Ovary (tissue), 9 donors: ENCODE data around the gene SAMD10. TPM values are rescaled to one million over a fixed set of nuclear protein-coding genes. Genes with fewer than 3 reads are reported as not detected.
"Not testable (repeated sequence)": the region's sequence is repeated elsewhere in the genome, so short reads cannot be mapped to it uniquely, and the experiment has no call there.

Experiments used
- DNase-seq, 5 donors: peaks; one replicate each; pipeline ENCODE4 v3.0.0-alpha.2; 2019 to 2020
- H3K27ac ChIP-seq, 2 donors: fragments of 200-600 bp; one replicate each; pipeline versions ENCODE4 v1.5.1 to v1.8.0; 2019 to 2022
- H3K27me3 ChIP-seq: fragments of 200-600 bp; one replicate; pipeline ENCODE4 v1.8.0; 2022
- H3K36me3 ChIP-seq: fragments of 200-600 bp; sonication (generic); one replicate; pipeline ENCODE4 v1.5.1; 2019
- H3K4me1 ChIP-seq: one replicate; pipeline ENCODE4 v1.8.1; 2013; ENCODE audit warnings: mild to moderate bottlenecking, moderate library complexity; ENCODE audit not compliant: insufficient read depth
- H3K4me3 ChIP-seq: fragments of 200-600 bp; sonication (generic); one replicate; pipeline ENCODE4 v1.5.1; 2017
- H3K9me3 ChIP-seq, 2 donors: fragments of 200-600 bp in 1 of 2; sonication (generic) in 1 of 2; one replicate each; pipeline versions ENCODE4 v1.5.1 to v1.8.1; 2013 to 2019; ENCODE audit warnings: mild to moderate bottlenecking in 1 of 2, moderate library complexity in 1 of 2
- CTCF ChIP-seq, 3 donors: fragments of 450-650 bp in 2 of 3; fragments of 200-600 bp in 1 of 3; IDR thresholded peaks; one replicate each; pipeline versions ENCODE4 v1.5.1 to v1.8.0; 2016 to 2022; ENCODE audit warnings: antibody characterized with exemption in 3 of 3, mild to moderate bottlenecking in 1 of 3
- EP300 ChIP-seq: sonication (generic); formaldehyde crosslinking; IDR thresholded peaks from one replicate; pipeline ENCODE4 v1.6.1; 2017; ENCODE audit warnings: antibody characterized with exemption
- POLR2A ChIP-seq: fragments of 450-650 bp; IDR thresholded peaks from one replicate; pipeline ENCODE4 v1.6.1; 2017; ENCODE audit warnings: antibody characterized with exemption, mild to moderate bottlenecking, moderate library complexity
- WGBS, 3 donors: extraction: QIAGEN DNeasy Blood & Tissue Kit in 1 of 3; methylation state at CpG; one replicate each; pipeline versions ENCODE4 v1.1.5 to v1.1.7; 2013 to 2017; 5-methylcytosine and 5-hydroxymethylcytosine counted together
- intact Hi-C, 4 donors: fragments of 100-400 bp; cut with DNase I; formaldehyde crosslinking; loops; one replicate each; pipeline versions ENCODE4 v1.11.0 to v1.15.1; 2022 to 2023
- polyA plus RNA-seq, 2 donors: library from polyadenylated mRNA; stranded (reverse); fragments of 200-250 nt in 1 of 2; fragments of 350-450 nt in 1 of 2; fragmentation: Illumina TruSeq in 1 of 2; extraction: RNeasy Lipid Tissue Mini Kit (QIAGEN cat#74804) in 1 of 2; gene quantifications; one replicate each; pipeline ENCODE4 v1.2.3, GENCODE V29; 2013 to 2014
- total RNA-seq, 7 donors: library from RNA; depleted of rRNA in 2 of 7; stranded (reverse); fragments of >200 nt in 2 of 7; fragmentation: NEBNext Ultra II Directional in 3 of 7; extraction: Animal tissue kit (Norgen Biotek cat#: 25700) in 3 of 7; gene quantifications; one replicate each; pipeline versions ENCODE4 v1.1.0 to v1.2.4, GENCODE V29; 2016 to 2023
- donor health status: DM: no; HTN: no; CAD: no; lungs with moderate emphysema.
- donor health status: DM: no; HTN: no; CAD: no.
- donor health status: Bipolar disorder and iron deficiency.
- donor health status: DM: yes; HTN: yes; CAD: no.
- donor health status: DM: no; HTN: no; CAD: no.
- donor health status: DM: yes; HTN: yes; CAD: no.

The SAMD10 gene
- total and polyA plus RNA-seq, 9 donors = 0.20 to 3.1 (median 0.50) TPM

GRCh38 chr20:63932606-63933160 is 46.8 kb downstream of the SAMD10 start:
- H3K4me3 ChIP-seq = no peak overlapping the region
- H3K4me1 ChIP-seq = no peaks in the 10 kb centered on the region
- intact Hi-C loops = no loop called here
- no peaks in the 10 kb centered on the region for H3K36me3 ChIP-seq
- WGBS, 3 donors = 90 to 91% (median 90%) methylated on average over 17 of the region's 17 CpGs
- H3K27me3 ChIP-seq = no peaks in the 10 kb centered on the region
- no peaks in the 10 kb centered on the region for H3K9me3 ChIP-seq
- H3K27ac ChIP-seq = no peak overlapping the region
- no peak for DNase-seq
- TF ChIP-seq CTCF (IDR thresholded peaks at IDR 0.05) (no peak), EP300 (no peak)

GRCh38 chr20:63931735-63932134 is 47.7 kb downstream of the SAMD10 start:
- intact Hi-C loops = no loop called here

GRCh38 chr20:63930971-63931553 is 48.4 kb downstream of the SAMD10 start:
- peak in 1 of 5 donors; percentile 34 for DNase-seq
- no peaks in the 10 kb centered on the region for H3K4me1 ChIP-seq
- no peaks in the 10 kb centered on the region for H3K9me3 ChIP-seq
- H3K4me3 ChIP-seq = no peak overlapping the region
- 87 to 89% (median 88%) methylated on average over 37 of the region's 37 CpGs for WGBS, 3 donors
- H3K36me3 ChIP-seq = no peaks in the 10 kb centered on the region
- no peak for TF ChIP-seq EP300
- no peak for TF ChIP-seq CTCF (IDR thresholded peaks at IDR 0.05)
- no peak for TF ChIP-seq POLR2A
- intact Hi-C loops = no loop called here
- no peaks in the 10 kb centered on the region for H3K27me3 ChIP-seq
- no peak overlapping the region for H3K27ac ChIP-seq

More at GRCh38 chr20:63931735-63932134, 47.7 kb downstream of the SAMD10 start:
- H3K36me3 ChIP-seq = no peaks in the 10 kb centered on the region
- no peak overlapping the region for H3K27ac ChIP-seq
- no peak for DNase-seq
- WGBS, 3 donors = 92 to 95% (median 94%) methylated on average over 19 of the region's 19 CpGs
- H3K4me3 ChIP-seq = no peak overlapping the region
- TF ChIP-seq CTCF (IDR thresholded peaks at IDR 0.05) = no peak
- no peak for TF ChIP-seq EP300
- no peak for TF ChIP-seq POLR2A
- no peaks in the 10 kb centered on the region for H3K4me1 ChIP-seq
- no peaks in the 10 kb centered on the region for H3K9me3 ChIP-seq
- H3K27me3 ChIP-seq = no peaks in the 10 kb centered on the region

- H3K4me3 ChIP-seq, intact Hi-C loops, H3K36me3 ChIP-seq, H3K4me1 ChIP-seq, DNase-seq, H3K27ac ChIP-seq, H3K9me3 ChIP-seq, H3K27me3 ChIP-seq: not testable (repeated sequence)
- 89 to 94% (median 94%) methylated on average over 30 to 31 of the region's 31 CpGs for WGBS, 3 donors
These were observed 50.0 kb downstream of the SAMD10 start for GRCh38 chr20:63929473-63929883.

GRCh38 chr20:63929071-63929470 is 50.4 kb downstream of the SAMD10 start:
- intact Hi-C loops = no loop called here
- no peaks in the 10 kb centered on the region for H3K36me3 ChIP-seq
- no peak for TF ChIP-seq EP300
- no peak for TF ChIP-seq POLR2A
- no peak for TF ChIP-seq CTCF (IDR thresholded peaks at IDR 0.05)
- no peak for DNase-seq
- no peaks in the 10 kb centered on the region for H3K9me3 ChIP-seq
- no peak overlapping the region for H3K4me3 ChIP-seq
- H3K27me3 ChIP-seq = no peaks in the 10 kb centered on the region
- 95 to 97% (median 95%) methylated on average over 26 of the region's 26 CpGs for WGBS, 3 donors
- no peak overlapping the region for H3K27ac ChIP-seq
- H3K4me1 ChIP-seq = peaks cover 2% of the 10 kb centered on the region
